Hepatocyte (in vitro differentiated cells): ENCODE measurements around the gene NDUFAF4. TPM values are rescaled to one million over a fixed set of nuclear protein-coding genes. Genes with fewer than 3 reads are reported as not detected.

Experiments
- DNase-seq: peaks from one replicate; pipeline ENCODE4 v3.0.0-alpha.2; 2016; ENCODE audit warnings: low spot score
- H2AFZ ChIP-seq: fragments of 200-600 bp; sonication (generic); 2 replicates; pipeline ENCODE4 v1.6.0; 2016; ENCODE audit warnings: antibody characterized with exemption, mild to moderate bottlenecking
- H3K27ac ChIP-seq: fragments of 200-600 bp; sonication (generic); 2 replicates; pipeline ENCODE4 v1.5.1; 2016; ENCODE audit warnings: mild to moderate bottlenecking
- H3K27me3 ChIP-seq: fragments of 200-600 bp; sonication (generic); 2 replicates; pipeline ENCODE4 v1.6.1; 2016
- H3K36me3 ChIP-seq: fragments of 200-600 bp; sonication (generic); replicated peaks from 2 replicates; pipeline ENCODE4 v1.5.1; 2016; ENCODE audit warnings: low read depth; ENCODE audit not compliant: insufficient read depth
- H3K4me1 ChIP-seq: fragments of 200-600 bp; sonication (generic); 2 replicates; pipeline ENCODE4 v1.5.1; 2016; ENCODE audit warnings: mild to moderate bottlenecking, moderate library complexity; ENCODE audit not compliant: insufficient read depth
- H3K4me2 ChIP-seq: fragments of 200-600 bp; sonication (generic); 2 replicates; pipeline ENCODE4 v1.6.0; 2016
- H3K4me3 ChIP-seq: fragments of 200-600 bp; sonication (generic); 2 replicates; pipeline ENCODE4 v1.5.1; 2016; ENCODE audit warnings: mild to moderate bottlenecking
- H3K79me2 ChIP-seq: fragments of 200-600 bp; sonication (generic); 2 replicates; pipeline ENCODE4 v1.6.0; 2017; ENCODE audit warnings: mild to moderate bottlenecking
- H3K9me2 ChIP-seq: fragments of 200-600 bp; sonication (generic); replicated peaks from 2 replicates; pipeline ENCODE4 v1.6.0; 2017; ENCODE audit warnings: mild to moderate bottlenecking; ENCODE audit not compliant: insufficient read depth
- H3K9me3 ChIP-seq: fragments of 200-600 bp; sonication (generic); 2 replicates; pipeline ENCODE4 v1.5.1; 2016; ENCODE audit warnings: low read depth, mild to moderate bottlenecking
- H4K20me1 ChIP-seq: fragments of 200-600 bp; sonication (generic); 2 replicates; pipeline ENCODE4 v1.6.0; 2016; ENCODE audit warnings: mild to moderate bottlenecking; ENCODE audit not compliant: insufficient read depth, poor library complexity, severe bottlenecking
- EZH2 ChIP-seq: fragments of 200-600 bp; sonication (generic); IDR thresholded peaks from 2 replicates; pipeline ENCODE4 v1.6.1; 2016; ENCODE audit warnings: antibody characterized with exemption, mild to moderate bottlenecking, borderline replicate concordance
- EZH2phosphoT487 ChIP-seq: fragments of 200-600 bp; sonication (generic); IDR thresholded peaks from one replicate; pipeline ENCODE4 v1.6.1; 2018; ENCODE audit warnings: antibody characterized with exemption, mild to moderate bottlenecking, low read depth, moderate library complexity; ENCODE audit not compliant: unreplicated experiment, severe bottlenecking
- WGBS: methylation state at CpG from one replicate; pipeline ENCODE4 v1.1.6; 2016; ENCODE audit warnings: low lambda C conversion rate; ENCODE audit errors: missing lambda C conversion rate; 5-methylcytosine and 5-hydroxymethylcytosine counted together
- polyA plus RNA-seq: library from polyadenylated mRNA; unstranded; fragments of >200 nt; fragmentation: Nextera tagmentation; extraction: Ambion mirVana; gene quantifications from 2 replicates; pipeline ENCODE4 v1.2.1, GENCODE V29; 2016
- total RNA-seq: library from RNA; depleted of rRNA; stranded (reverse); fragments of >200 nt; gene quantifications from 2 replicates; pipeline ENCODE4 v1.2.3, GENCODE V29; 2014
- TF ChIP-seq, protein P1 (sequence below): fragments of 200-600 bp; sonication (generic); IDR thresholded peaks from 2 replicates; pipeline ENCODE4 v1.5.1; 2016; ENCODE audit warnings: antibody characterized with exemption, mild to moderate bottlenecking; ENCODE audit not compliant: poor library complexity

Gene NDUFAF4
- total and polyA plus RNA-seq, 2 experiments from 2014 or later: 39.1 to 62.4 TPM

- TF ChIP-seq EZH2: no peak
- TF ChIP-seq, protein P1, sequence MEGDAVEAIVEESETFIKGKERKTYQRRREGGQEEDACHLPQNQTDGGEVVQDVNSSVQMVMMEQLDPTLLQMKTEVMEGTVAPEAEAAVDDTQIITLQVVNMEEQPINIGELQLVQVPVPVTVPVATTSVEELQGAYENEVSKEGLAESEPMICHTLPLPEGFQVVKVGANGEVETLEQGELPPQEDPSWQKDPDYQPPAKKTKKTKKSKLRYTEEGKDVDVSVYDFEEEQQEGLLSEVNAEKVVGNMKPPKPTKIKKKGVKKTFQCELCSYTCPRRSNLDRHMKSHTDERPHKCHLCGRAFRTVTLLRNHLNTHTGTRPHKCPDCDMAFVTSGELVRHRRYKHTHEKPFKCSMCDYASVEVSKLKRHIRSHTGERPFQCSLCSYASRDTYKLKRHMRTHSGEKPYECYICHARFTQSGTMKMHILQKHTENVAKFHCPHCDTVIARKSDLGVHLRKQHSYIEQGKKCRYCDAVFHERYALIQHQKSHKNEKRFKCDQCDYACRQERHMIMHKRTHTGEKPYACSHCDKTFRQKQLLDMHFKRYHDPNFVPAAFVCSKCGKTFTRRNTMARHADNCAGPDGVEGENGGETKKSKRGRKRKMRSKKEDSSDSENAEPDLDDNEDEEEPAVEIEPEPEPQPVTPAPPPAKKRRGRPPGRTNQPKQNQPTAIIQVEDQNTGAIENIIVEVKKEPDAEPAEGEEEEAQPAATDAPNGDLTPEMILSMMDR: no peak
- TF ChIP-seq EZH2phosphoT487: no peak
- Histone ChIP-seq H3K4me2 (no peak overlapping the region), H3K9me2 (no peaks in the 10 kb centered on the region), H2AFZ (no peak overlapping the region), H3K27ac (peak overlapping the region; percentile 71), H4K20me1 (no peaks in the 10 kb centered on the region), H3K4me1 (peaks cover 3% of the 10 kb centered on the region), H3K79me2 (no peaks in the 10 kb centered on the region), H3K4me3 (no peak overlapping the region), H3K36me3 (no peaks in the 10 kb centered on the region), H3K9me3 (no peaks in the 10 kb centered on the region), H3K27me3 (no peaks in the 10 kb centered on the region)
- WGBS: 84% methylated on average over 9 of the region's 9 CpGs
- DNase-seq: no peak
Measured at GRCh38 chr6:96876886-96877545, 20.7 kb downstream of the NDUFAF4 start.

DNA sequence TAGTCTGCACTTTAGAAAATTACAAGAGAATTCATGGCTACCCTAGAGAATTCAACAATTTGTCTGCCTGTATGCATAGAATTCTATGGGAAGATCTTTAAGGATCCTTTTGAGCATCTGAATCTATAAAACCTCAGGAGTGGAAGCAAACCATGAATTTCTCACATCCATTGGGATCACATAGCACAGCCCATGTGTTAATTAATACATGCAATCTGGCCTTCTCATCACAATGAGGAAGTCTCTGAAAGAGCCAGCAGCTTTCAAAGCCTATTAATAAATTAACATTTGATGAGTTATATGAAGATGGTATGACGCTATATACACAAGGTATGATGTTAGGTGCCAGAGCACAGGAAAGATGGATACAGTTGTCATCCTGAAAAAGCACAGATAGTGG, 24.7 kb downstream of the NDUFAF4 start:
- no peaks in the 10 kb centered on the region for H3K9me3 ChIP-seq
- no peak for DNase-seq
- TF ChIP-seq, protein P1: no peak
- TF ChIP-seq EZH2: no peak
- no peak for TF ChIP-seq EZH2phosphoT487
- 89% methylated on average over 1 of the region's 1 CpG for WGBS
- H3K27me3 ChIP-seq: no peaks in the 10 kb centered on the region
- no peaks in the 10 kb centered on the region for H4K20me1 ChIP-seq
- H3K4me2 ChIP-seq: no peak overlapping the region
- no peak overlapping the region for H3K4me3 ChIP-seq
- no peaks in the 10 kb centered on the region for H3K36me3 ChIP-seq
- no peaks in the 10 kb centered on the region for H3K9me2 ChIP-seq
- H3K4me1 ChIP-seq: peaks cover 3% of the 10 kb centered on the region
- H3K79me2 ChIP-seq: no peaks in the 10 kb centered on the region
- H2AFZ ChIP-seq: no peak overlapping the region
- H3K27ac ChIP-seq: no peak overlapping the region

DNA sequence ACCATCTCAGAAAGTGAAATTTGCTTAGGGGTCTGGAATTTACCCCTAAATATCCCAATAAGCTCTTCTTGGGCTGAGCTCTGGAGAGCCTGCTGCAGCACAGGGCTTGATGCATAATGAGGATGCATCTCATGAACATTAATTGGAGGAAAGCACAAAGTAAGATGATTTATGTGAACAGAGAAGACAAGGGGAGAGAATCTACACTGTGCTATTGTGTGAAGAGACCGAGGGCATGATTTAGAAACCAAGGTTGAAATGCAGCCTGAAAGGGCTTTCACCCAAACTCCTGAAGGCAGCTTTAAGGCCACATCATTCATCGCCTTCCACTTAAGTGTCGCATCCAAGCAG, 32.7 kb downstream of the NDUFAF4 start:
- Histone ChIP-seq H3K4me3 (no peak overlapping the region), H3K36me3 (no peaks in the 10 kb centered on the region), H3K9me2 (no peaks in the 10 kb centered on the region), H3K27me3 (no peaks in the 10 kb centered on the region), H3K27ac (no peak overlapping the region), H4K20me1 (no peaks in the 10 kb centered on the region), H3K4me1 (peaks cover 7% of the 10 kb centered on the region), H3K79me2 (no peaks in the 10 kb centered on the region), H3K9me3 (no peaks in the 10 kb centered on the region), H3K4me2 (no peak overlapping the region), H2AFZ (no peak overlapping the region)
- WGBS: 96% methylated on average over 3 of the region's 3 CpGs
- no peak for DNase-seq
- TF ChIP-seq EZH2 (no peak), EZH2phosphoT487 (no peak)
- TF ChIP-seq, protein P1: no peak
